H1 (cell line): ENCODE data around the gene RAET1E.

ENCODE experiments used
- ATF3 ChIP-seq: IDR thresholded peaks from 2 replicates; pipeline ENCODE4 v1.6.1; 2011; ENCODE audit warnings: low read depth, mild to moderate bottlenecking, low read length; ENCODE audit not compliant: insufficient read depth
- EZH2 ChIP-seq: fragments of 200-600 bp; sonication (generic); IDR thresholded peaks from 2 replicates; pipeline ENCODE4 v1.7.1; 2012; ENCODE audit warnings: low read depth, mild to moderate bottlenecking, moderate library complexity, low read length, inconsistent platforms; ENCODE audit not compliant: severe bottlenecking
- POLR2A ChIP-seq, 2 experiments: IDR thresholded peaks; 1 replicate in 1 of 2; 2 replicates in 1 of 2; pipeline ENCODE4 v1.6.1; 2011; ENCODE audit warnings: low read depth in 2 of 2, low read length in 2 of 2, mild to moderate bottlenecking in 2 of 2; ENCODE audit errors: control extremely low read depth in 1 of 2
- RFX5 ChIP-seq: IDR thresholded peaks from 2 replicates; pipeline ENCODE4 v1.6.1; 2011; ENCODE audit warnings: low read depth, low read length, improper control_type of control experiment, borderline replicate concordance

DNA sequence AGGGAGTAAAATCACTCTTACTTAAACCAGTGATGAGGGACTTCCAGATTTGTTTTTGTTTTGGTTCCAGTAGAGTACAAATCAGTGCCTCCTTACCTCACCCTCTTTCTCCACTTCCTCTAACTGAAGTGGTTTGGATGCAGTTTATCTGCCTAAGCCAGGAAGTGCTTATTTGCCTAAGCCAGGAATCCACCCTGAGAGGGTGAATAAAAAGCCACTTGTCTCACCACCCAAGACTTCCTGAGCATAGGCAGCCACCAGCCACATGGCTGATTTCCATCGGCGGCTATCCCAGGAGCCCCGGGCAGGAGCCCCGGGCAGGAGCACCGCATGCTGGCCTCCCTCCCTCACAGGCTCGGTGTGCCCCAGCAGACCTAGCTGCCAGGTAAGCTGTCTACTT lies 45.7 kb downstream of the RAET1E start:
- TF ChIP-seq RFX5 (no peak), EZH2 (no peak), ATF3 (no peak), POLR2A (IDR thresholded peaks at IDR 0.05; ENCODE audit: control extremely low read depth in 1 of 2, low read depth in 2 of 2, low read length in 2 of 2) (no peak)
